ENCODE data around the gene PTPRG.

- TF ChIP-seq EZH2 (IDR thresholded peaks at IDR 0.05; ENCODE audit: borderline replicate concordance, low read depth, low read length, poor library complexity, severe bottlenecking): no peak
- no peak for TF ChIP-seq CTCF (conservative IDR thresholded peaks at IDR 0.05; ENCODE audit: low read depth, low read length)
These were observed 233.0 kb downstream of the PTPRG start for GRCh38 chr3:61794341-61794740.
